Measurements from ENCODE around the gene TOP3A.
A peak's percentile ranks its signal among the peaks of the same experiment; 100 is the strongest.

GRCh38 chr17:18321309-18321708 lies 6.5 kb upstream of the TOP3A start:
- TF ChIP-seq CTCF (conservative IDR thresholded peaks at IDR 0.05; ENCODE audit: low read depth in 2 of 2), result peak; percentile 55 to 64
- no peak for TF ChIP-seq CREB1 (CRISPR knock-in tag; IDR thresholded peaks at IDR 0.05; ENCODE audit: low read depth)
- no peak for TF ChIP-seq REST (IDR thresholded peaks at IDR 0.05; ENCODE audit: unreplicated experiment)
- TF ChIP-seq POLR2AphosphoS5 (IDR thresholded peaks at IDR 0.05; ENCODE audit: low read depth), result no peak
- no peak for TF ChIP-seq ZNF462 (CRISPR knock-in tag; IDR thresholded peaks at IDR 0.05)

Measured in GM23338 (cell line).